PC-3 (cell line): ENCODE measurements around the gene ADAMTS9.

ENCODE experiments used
- CTCF ChIP-seq: fragments of 300-600 bp; sonication (generic); conservative IDR thresholded peaks from 2 replicates; pipeline ENCODE4 v1.5.1; 2017; ENCODE audit warnings: antibody characterized with exemption, low read depth, mild to moderate bottlenecking, low read length
- EZH2 ChIP-seq: fragments of 300-600 bp; sonication (generic); IDR thresholded peaks from one replicate; pipeline ENCODE4 v1.6.1; 2017; ENCODE audit warnings: antibody characterized with exemption, mild to moderate bottlenecking, low read length; ENCODE audit not compliant: unreplicated experiment

GRCh38 chr3:64647825-64648224 is 40.0 kb downstream of the ADAMTS9 start:
- TF ChIP-seq CTCF (no peak), EZH2 (no peak)
